Immature natural killer cell (primary cell): ENCODE measurements around the gene TMEM222. TPM values are rescaled to one million over a fixed set of nuclear protein-coding genes. Genes with fewer than 3 reads are reported as not detected.

Source experiments
- DNase-seq, 3 donors: peaks; one replicate each; pipeline ENCODE4 v3.0.0; 2022; ENCODE audit warnings: mixed read lengths in 1 of 3
- H3K27ac Mint-ChIP-seq, 6 donors: one replicate each; pipeline ENCODE4 v1.8.0; 2020; ENCODE audit warnings: mixed read lengths in 6 of 6, mild to moderate bottlenecking in 5 of 6, inconsistent platforms in 4 of 6, moderate library complexity in 3 of 6
- H3K27me3 Mint-ChIP-seq, 3 donors: one replicate each; pipeline ENCODE4 v1.8.0; 2020 to 2021; ENCODE audit warnings: low read depth in 3 of 3, mild to moderate bottlenecking in 3 of 3, mixed read lengths in 3 of 3, moderate library complexity in 3 of 3, inconsistent platforms in 1 of 3
- H3K36me3 Mint-ChIP-seq, 3 donors: one replicate each; pipeline ENCODE4 v1.8.0; 2020; ENCODE audit warnings: mixed read lengths in 3 of 3, inconsistent platforms in 2 of 3, mild to moderate bottlenecking in 2 of 3
- H3K4me1 Mint-ChIP-seq, 2 donors: one replicate each; pipeline ENCODE4 v1.8.0; 2020; ENCODE audit warnings: inconsistent platforms in 2 of 2, mild to moderate bottlenecking in 2 of 2, mixed read lengths in 2 of 2, moderate library complexity in 1 of 2
- H3K4me3 Mint-ChIP-seq, 5 donors: one replicate each; pipeline ENCODE4 v1.8.0; 2020; ENCODE audit warnings: mild to moderate bottlenecking in 5 of 5, mixed read lengths in 5 of 5, inconsistent platforms in 3 of 5, moderate library complexity in 3 of 5
- H3K9me3 Mint-ChIP-seq, 6 donors: one replicate each; pipeline ENCODE4 v1.8.0; 2020; ENCODE audit warnings: mild to moderate bottlenecking in 6 of 6, mixed read lengths in 6 of 6, inconsistent platforms in 4 of 6, moderate library complexity in 3 of 6
- polyA plus RNA-seq, 3 donors: library from polyadenylated mRNA; unstranded; fragments of 300-500 nt; fragmentation: Illumina TruSeq; gene quantifications; one replicate each; pipeline ENCODE4 v1.2.3, GENCODE V29; 2021

Gene TMEM222
- polyA plus RNA-seq, 3 donors from 2014 or later = 56.0 to 99.3 (median 69.8) TPM

- peak overlapping the region in 2 of 6 donors; percentile 10 to 50 for H3K27ac Mint-ChIP-seq
- peaks cover 12 to 20% (median 13%) of the 10 kb centered on the region in 3 donors for H3K27me3 Mint-ChIP-seq
- DNase-seq = peak; percentile 44 to 60 (median 47)
- peaks cover 47 to 53% of the 10 kb centered on the region in 2 donors for H3K4me1 Mint-ChIP-seq
- no peaks in the 10 kb centered on the region for H3K9me3 Mint-ChIP-seq
- peak overlapping the region; percentile 71 to 81 (median 76) for H3K4me3 Mint-ChIP-seq
- H3K36me3 Mint-ChIP-seq = no peaks in the 10 kb centered on the region
These were observed 38.4 kb downstream of the TMEM222 start for GRCh38 chr1:27360159-27361043.

GRCh38 chr1:27361044-27361402, 39.1 kb downstream of the TMEM222 start:
- Mint-ChIP-seq H3K27ac (no peak overlapping the region), H3K4me1 (peaks cover 45 to 52% of the 10 kb centered on the region in 2 donors), H3K4me3 (peak overlapping the region in 3 of 5 donors; percentile 72 to 81 (median 76)), H3K9me3 (no peaks in the 10 kb centered on the region), H3K36me3 (no peaks in the 10 kb centered on the region), H3K27me3 (peaks cover 10 to 20% (median 12%) of the 10 kb centered on the region in 3 donors)
- DNase-seq = no peak

GRCh38 chr1:27361553-27361952, 39.6 kb downstream of the TMEM222 start:
- Mint-ChIP-seq H3K27me3 (peaks cover 8 to 19% (median 10%) of the 10 kb centered on the region in 3 donors), H3K27ac (peak overlapping the region in 1 of 6 donors; percentile 35), H3K4me1 (peaks cover 40 to 47% of the 10 kb centered on the region in 2 donors), H3K36me3 (no peaks in the 10 kb centered on the region), H3K9me3 (no peaks in the 10 kb centered on the region), H3K4me3 (peak overlapping the region in 1 of 5 donors; percentile 62)
- DNase-seq = no peak

GRCh38 chr1:27363766-27364695, 42.1 kb downstream of the TMEM222 start:
- Mint-ChIP-seq H3K9me3 (no peaks in the 10 kb centered on the region), H3K4me3 (peak overlapping the region in 1 of 5 donors; percentile 52), H3K27ac (peak overlapping the region in 3 of 6 donors; percentile 22 to 34 (median 24)), H3K4me1 (peaks cover 30 to 37% of the 10 kb centered on the region in 2 donors), H3K27me3 (peaks cover 2 to 8% (median 4%) of the 10 kb centered on the region in 3 donors), H3K36me3 (no peaks in the 10 kb centered on the region)
- no peak for DNase-seq

GRCh38 chr1:27364696-27365371, 42.9 kb downstream of the TMEM222 start:
- DNase-seq = no peak
- no peaks in the 10 kb centered on the region for H3K36me3 Mint-ChIP-seq
- H3K27me3 Mint-ChIP-seq = peaks cover 0 to 7% (median 4%) of the 10 kb centered on the region in 3 donors
- H3K27ac Mint-ChIP-seq = peak overlapping the region in 5 of 6 donors; percentile 39 to 86 (median 69)
- H3K9me3 Mint-ChIP-seq = no peaks in the 10 kb centered on the region
- H3K4me1 Mint-ChIP-seq = peaks cover 30 to 33% of the 10 kb centered on the region in 2 donors
- H3K4me3 Mint-ChIP-seq = peak overlapping the region; percentile 83 to 90 (median 88)

- H3K4me1 Mint-ChIP-seq = peaks cover 23 to 28% of the 10 kb centered on the region in 2 donors
- H3K36me3 Mint-ChIP-seq = no peaks in the 10 kb centered on the region
- H3K27ac Mint-ChIP-seq = peak overlapping the region in 5 of 6 donors; percentile 39 to 86 (median 69)
- peak overlapping the region; percentile 83 to 90 (median 88) for H3K4me3 Mint-ChIP-seq
- DNase-seq = peak; percentile 66 to 75 (median 73)
- peaks cover 0 to 4% (median 4%) of the 10 kb centered on the region in 3 donors for H3K27me3 Mint-ChIP-seq
- no peaks in the 10 kb centered on the region for H3K9me3 Mint-ChIP-seq
These were observed 43.6 kb downstream of the TMEM222 start for GRCh38 chr1:27365372-27366112.

- Mint-ChIP-seq H3K9me3 (no peaks in the 10 kb centered on the region), H3K4me3 (peak overlapping the region; percentile 83 to 90 (median 88)), H3K4me1 (peaks cover 22 to 28% of the 10 kb centered on the region in 2 donors), H3K27me3 (peaks cover 0 to 4% (median 4%) of the 10 kb centered on the region in 3 donors), H3K27ac (peak overlapping the region in 2 of 6 donors; percentile 69 to 80), H3K36me3 (no peaks in the 10 kb centered on the region)
- DNase-seq = peak; percentile 44 to 54 (median 54)
These were observed 44.1 kb downstream of the TMEM222 start for GRCh38 chr1:27366113-27366410.

- H3K9me3 Mint-ChIP-seq = no peaks in the 10 kb centered on the region
- peak; percentile 38 to 39 (median 39) for DNase-seq
- peaks cover 0 to 4% (median 4%) of the 10 kb centered on the region in 3 donors for H3K27me3 Mint-ChIP-seq
- peak within 1 kb of the TSS; percentile 83 to 90 (median 88) for H3K4me3 Mint-ChIP-seq
- H3K4me1 Mint-ChIP-seq = peaks cover 22 to 28% of the 10 kb centered on the region in 2 donors
- H3K36me3 Mint-ChIP-seq = no peaks in the 10 kb centered on the region
- H3K27ac Mint-ChIP-seq = peak within 1 kb of the TSS in 4 of 6 donors; percentile 46 to 80 (median 61)
These were observed 44.6 kb downstream of the TMEM222 start, which contains the start of gene MAP3K6 for GRCh38 chr1:27366411-27367159. Gene MAP3K6 (minus strand): TSS chr1:27366961. CDS start chr1:27366597, 364 bp downstream.

GRCh38 chr1:27367160-27367650, 45.2 kb downstream of the TMEM222 start:
- Mint-ChIP-seq H3K4me1 (peaks cover 22 to 28% of the 10 kb centered on the region in 2 donors), H3K4me3 (peak overlapping the region; percentile 63 to 79 (median 69)), H3K27me3 (peaks cover 0 to 4% (median 4%) of the 10 kb centered on the region in 3 donors), H3K9me3 (no peaks in the 10 kb centered on the region), H3K27ac (no peak overlapping the region), H3K36me3 (no peaks in the 10 kb centered on the region)
- DNase-seq = no peak

- Mint-ChIP-seq H3K9me3 (no peaks in the 10 kb centered on the region), H3K36me3 (no peaks in the 10 kb centered on the region), H3K4me3 (no peak overlapping the region), H3K27ac (peak overlapping the region in 4 of 6 donors; percentile 41 to 84 (median 70)), H3K4me1 (peaks cover 22 to 28% of the 10 kb centered on the region in 2 donors), H3K27me3 (peaks cover 0 to 4% (median 1%) of the 10 kb centered on the region in 3 donors)
- DNase-seq = peak; percentile 54 to 68 (median 67)
These were observed 47.1 kb downstream of the TMEM222 start for GRCh38 chr1:27368869-27369582.

- Mint-ChIP-seq H3K27me3 (no peaks in the 10 kb centered on the region), H3K4me3 (no peak overlapping the region), H3K9me3 (no peaks in the 10 kb centered on the region), H3K27ac (no peak overlapping the region), H3K36me3 (no peaks in the 10 kb centered on the region), H3K4me1 (peaks cover 5 to 11% of the 10 kb centered on the region in 2 donors)
- DNase-seq = no peak
These were observed 50.3 kb downstream of the TMEM222 start for GRCh38 chr1:27372022-27372807.
